GM18511 (cell line): Measurements from ENCODE around the gene ADPRH.
A peak's percentile ranks its signal among the peaks of the same experiment; 100 is the strongest.
"Not testable (repeated sequence)": the region's sequence is repeated elsewhere in the genome, so short reads cannot be mapped to it uniquely, and the experiment has no call there.

ENCODE experiments used
- ATAC-seq: cut with Tn5 transposase; IDR thresholded peaks from one replicate; pipeline ENCODE4 v1.9.1; 2021; ENCODE audit warnings: mild to moderate bottlenecking, moderate library complexity; ENCODE audit not compliant: unreplicated experiment

The ADPRH gene

GRCh38 chr3:119558626-119559317 is 20.5 kb upstream of the ADPRH start:
- no peak for ATAC-seq

GRCh38 chr3:119559441-119559963 is 19.8 kb upstream of the ADPRH start, which contains the start of gene CD80:
TSS of gene CD80 (minus strand) at chr3:119559614. CDS start at chr3:119557728, 1,886 bp downstream.
- peak; percentile 60 for ATAC-seq

- no peak for ATAC-seq
These were observed 19.1 kb upstream of the ADPRH start for GRCh38 chr3:119560160-119560559.

GRCh38 chr3:119562307-119562961 is 16.9 kb upstream of the ADPRH start:
- peak; percentile 76 for ATAC-seq

GRCh38 chr3:119563334-119563733 is 16.0 kb upstream of the ADPRH start:
- not testable (repeated sequence) for ATAC-seq

- no peak for ATAC-seq
These were observed 10.1 kb upstream of the ADPRH start for GRCh38 chr3:119569156-119569555.

- ATAC-seq, result peak; percentile 68
These were observed 9.1 kb upstream of the ADPRH start for GRCh38 chr3:119570229-119570628.

- ATAC-seq, result no peak
These were observed 8.1 kb upstream of the ADPRH start for GRCh38 chr3:119571230-119571629.

GRCh38 chr3:119571688-119572087 is 7.6 kb upstream of the ADPRH start:
- ATAC-seq, result no peak

- no peak for ATAC-seq
These were observed 3.8 kb upstream of the ADPRH start for GRCh38 chr3:119575507-119575906.

GRCh38 chr3:119580067-119580760 is 922 bp downstream of the ADPRH start:
- ATAC-seq, result peak; percentile 77

GRCh38 chr3:119582178-119582577 is 2.9 kb downstream of the ADPRH start:
- peak; percentile 46 for ATAC-seq

- no peak for ATAC-seq
These were observed 5.9 kb downstream of the ADPRH start for GRCh38 chr3:119585208-119585607.

GRCh38 chr3:119585856-119586570 is 6.7 kb downstream of the ADPRH start:
- no peak for ATAC-seq

- no peak for ATAC-seq
These were observed 7.5 kb downstream of the ADPRH start for GRCh38 chr3:119586733-119587172.

- peak; percentile 63 for ATAC-seq
These were observed 8.8 kb downstream of the ADPRH start for GRCh38 chr3:119588112-119588511.

GRCh38 chr3:119589102-119589773 is 9.9 kb downstream of the ADPRH start:
- no peak for ATAC-seq

- ATAC-seq, result no peak
These were observed 11.4 kb downstream of the ADPRH start for GRCh38 chr3:119590706-119591105.

GRCh38 chr3:119592861-119593260 is 13.6 kb downstream of the ADPRH start:
- ATAC-seq, result no peak

GRCh38 chr3:119594066-119594465 is 14.8 kb downstream of the ADPRH start:
- no peak for ATAC-seq
